GM19324 (cell line): ENCODE measurements around the gene RASAL2.
"Not testable (repeated sequence)": the region's sequence is repeated elsewhere in the genome, so short reads cannot be mapped to it uniquely, and the experiment has no call there.

ENCODE experiments used
- ATAC-seq: cut with Tn5 transposase; IDR thresholded peaks from one replicate; pipeline ENCODE4 v1.9.1; 2021; ENCODE audit warnings: mild to moderate bottlenecking, moderate library complexity; ENCODE audit not compliant: unreplicated experiment, low FRiP score

Gene RASAL2

GRCh38 chr1:178500091-178500770 is 406.3 kb downstream of the RASAL2 start:
- no peak for ATAC-seq

GRCh38 chr1:178500936-178501554 is 407.1 kb downstream of the RASAL2 start:
- ATAC-seq, result no peak

GRCh38 chr1:178501705-178502329 is 407.9 kb downstream of the RASAL2 start:
- peak; percentile 75 for ATAC-seq

- no peak for ATAC-seq
Observed at GRCh38 chr1:178502330-178502714, 408.4 kb downstream of the RASAL2 start.

- ATAC-seq, result no peak
Observed at GRCh38 chr1:178502856-178503255, 409.0 kb downstream of the RASAL2 start.

- ATAC-seq, result not testable (repeated sequence)
Observed at GRCh38 chr1:178503316-178503715, 409.4 kb downstream of the RASAL2 start.

- no peak for ATAC-seq
Observed at GRCh38 chr1:178503849-178504248, 409.9 kb downstream of the RASAL2 start.

- no peak for ATAC-seq
Observed at GRCh38 chr1:178504286-178504685, 410.4 kb downstream of the RASAL2 start.

- ATAC-seq, result no peak
Observed at GRCh38 chr1:178506177-178506576, 412.3 kb downstream of the RASAL2 start.

- ATAC-seq, result no peak
Observed at GRCh38 chr1:178506669-178507068, 412.8 kb downstream of the RASAL2 start.

GRCh38 chr1:178509414-178510007 is 415.6 kb downstream of the RASAL2 start:
- no peak for ATAC-seq

GRCh38 chr1:178510155-178510554 is 416.3 kb downstream of the RASAL2 start:
- ATAC-seq, result no peak

- ATAC-seq, result no peak
Observed at GRCh38 chr1:178512566-178513277, 418.8 kb downstream of the RASAL2 start, which contains the start of gene TEX35. TEX35 (plus strand) TSS chr1:178513109; CDS start chr1:178513189, 80 bp downstream.

- no peak for ATAC-seq
Observed at GRCh38 chr1:178513278-178513983, 419.5 kb downstream of the RASAL2 start.

GRCh38 chr1:178516110-178516509 is 422.2 kb downstream of the RASAL2 start:
- no peak for ATAC-seq

GRCh38 chr1:178518894-178519293 is 425.0 kb downstream of the RASAL2 start:
- ATAC-seq, result no peak

- no peak for ATAC-seq
Observed at GRCh38 chr1:178520803-178521202, 426.9 kb downstream of the RASAL2 start.

- no peak for ATAC-seq
Observed at GRCh38 chr1:178521241-178521640, 427.3 kb downstream of the RASAL2 start.

- ATAC-seq, result no peak
Observed at GRCh38 chr1:178527117-178527516, 433.2 kb downstream of the RASAL2 start.
